ENCODE results near the gene GALNT10. TPM values are rescaled to one million over a fixed set of nuclear protein-coding genes. Genes with fewer than 3 reads are reported as not detected.

GALNT10 gene
- total and polyA plus RNA-seq, 9 of the 15 experiments (the other 6 are each of a cell fraction or from before 2014, with no cell fraction given): 4.6 to 37.1 (median 13.3) TPM

DNA sequence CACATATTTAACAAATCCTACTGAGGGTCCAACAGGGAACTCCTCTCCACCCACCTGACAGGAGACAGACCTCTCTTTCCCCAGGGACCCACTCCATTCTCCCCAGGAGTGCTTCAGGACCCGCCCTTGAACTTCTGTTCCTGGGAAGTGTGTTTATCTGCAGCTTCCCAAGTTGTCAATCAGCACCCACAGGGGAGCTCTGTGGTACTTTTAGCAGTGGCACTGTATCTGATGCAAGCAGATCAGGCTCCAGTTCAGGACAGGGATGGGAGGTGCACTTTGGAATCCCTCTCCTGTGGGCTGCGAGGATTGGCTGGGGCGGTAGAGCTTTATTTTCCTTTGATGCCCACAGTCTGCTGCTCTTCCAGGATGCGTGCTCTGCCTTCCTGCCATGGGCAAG, 8.7 kb downstream of the GALNT10 start:
- Histone ChIP-seq H3K4me2 (ENCODE audit: insufficient read depth, low read length) (peak overlapping the region; percentile 21), H3K79me2 (ENCODE audit: control insufficient read depth, insufficient read depth, low read length) (peaks cover 74% of the 10 kb centered on the region), H3K4me1 (replicated peaks in 1 of 2; ENCODE audit: control insufficient read depth in 2 of 2, insufficient read depth in 2 of 2, low read length in 2 of 2) (peaks cover 44 to 88% of the 10 kb centered on the region in 2 experiments), H2AFZ (ENCODE audit: low read depth, low read length) (no peak overlapping the region), H3K9ac (ENCODE audit: insufficient read depth in 1 of 2, low read depth in 2 of 2, low read length in 2 of 2) (peak overlapping the region; percentile 2 to 35; a peak in 2 of 4 replicates), H3K27ac (ENCODE audit: extremely low read depth, low read depth, low read length) (peak overlapping the region; percentile 57), H3K4me3 (no peak overlapping the region), H3K36me3 (ENCODE audit: control insufficient read depth, insufficient read depth, low read length) (peaks cover 25% of the 10 kb centered on the region; the same call in 2 of the 3 replicates), H4K20me1 (replicated peaks; ENCODE audit: control insufficient read depth, insufficient read depth, low read length) (no peaks in the 10 kb centered on the region), H3K27me3 (ENCODE audit: control insufficient read depth in 2 of 2, insufficient read depth in 2 of 2, low read length in 2 of 2) (no peaks in the 10 kb centered on the region), H3K9me1 (ENCODE audit: control insufficient read depth, insufficient read depth, low read length) (no peaks in the 10 kb centered on the region), H3K9me3 (replicated peaks; ENCODE audit: control insufficient read depth, insufficient read depth, low read depth, low read length) (no peaks in the 10 kb centered on the region)
- intact Hi-C loops (cut with micrococcal nuclease) (loop anchor here (5.0 kb wide), 1 partner anchor 248 kb away; the partner anchor contains the start of gene SAP30L), in situ Hi-C loops (cut with MboI) (no loop called here)
- BruUV-seq (replicated peaks): no TSS peak
- DNase-seq (ENCODE audit: extremely low read depth in 1 of 4, low spot score in 3 of 4) (peak; percentile 38 to 57 (median 46)), ATAC-seq (0 out of 3 replicates have a peak, but pooled peaks have one; percentile 2), FAIRE-seq (no peak)
- ChIA-PET CTCF (ENCODE audit: low intra/inter-chr PET ratio) (no interaction called here), POLR2A (interaction anchor here (0.8 to 2.2 kb wide), 3 partner anchors 8 to 187 kb away, joined by 3 to 9 read pairs (median 3); partner anchors contain the start of gene GALNT10)
- 34% methylated on average over 4 of the region's 4 CpGs for WGBS (ENCODE audit: insufficient coverage, low coverage, missing lambda C conversion rate)
- TF ChIP-seq CBFA2T3 (IDR thresholded peaks at IDR 0.05): 0 out of 2 replicates have a peak, but pooled peaks have one; percentile 16
- TF ChIP-seq MEIS2 (IDR thresholded peaks at IDR 0.05; ENCODE audit: partially characterized antibody): peak; percentile 79
- no peak for TF ChIP-seq CEBPG (CRISPR knock-in tag; IDR thresholded peaks at IDR 0.05)
- 0 out of 4 replicates have a peak, but pooled peaks of 1 of the 2 experiments have one; percentile 15 for TF ChIP-seq CEBPG (tag; conservative IDR thresholded peaks at IDR 0.05 in 1 of 2, IDR thresholded peaks at IDR 0.05 in 1 of 2)
- no peak for TF ChIP-seq DACH1 (IDR thresholded peaks at IDR 0.05; ENCODE audit: partially characterized antibody)
- TF ChIP-seq CAMTA2 (CRISPR knock-in tag; conservative IDR thresholded peaks at IDR 0.05): no peak
- TF ChIP-seq HNRNPUL1 (IDR thresholded peaks at IDR 0.05; ENCODE audit: low read length): no peak
- TF ChIP-seq SRSF1 (IDR thresholded peaks at IDR 0.05; ENCODE audit: low read depth, low read length): no peak
- TF ChIP-seq, protein P1, sequence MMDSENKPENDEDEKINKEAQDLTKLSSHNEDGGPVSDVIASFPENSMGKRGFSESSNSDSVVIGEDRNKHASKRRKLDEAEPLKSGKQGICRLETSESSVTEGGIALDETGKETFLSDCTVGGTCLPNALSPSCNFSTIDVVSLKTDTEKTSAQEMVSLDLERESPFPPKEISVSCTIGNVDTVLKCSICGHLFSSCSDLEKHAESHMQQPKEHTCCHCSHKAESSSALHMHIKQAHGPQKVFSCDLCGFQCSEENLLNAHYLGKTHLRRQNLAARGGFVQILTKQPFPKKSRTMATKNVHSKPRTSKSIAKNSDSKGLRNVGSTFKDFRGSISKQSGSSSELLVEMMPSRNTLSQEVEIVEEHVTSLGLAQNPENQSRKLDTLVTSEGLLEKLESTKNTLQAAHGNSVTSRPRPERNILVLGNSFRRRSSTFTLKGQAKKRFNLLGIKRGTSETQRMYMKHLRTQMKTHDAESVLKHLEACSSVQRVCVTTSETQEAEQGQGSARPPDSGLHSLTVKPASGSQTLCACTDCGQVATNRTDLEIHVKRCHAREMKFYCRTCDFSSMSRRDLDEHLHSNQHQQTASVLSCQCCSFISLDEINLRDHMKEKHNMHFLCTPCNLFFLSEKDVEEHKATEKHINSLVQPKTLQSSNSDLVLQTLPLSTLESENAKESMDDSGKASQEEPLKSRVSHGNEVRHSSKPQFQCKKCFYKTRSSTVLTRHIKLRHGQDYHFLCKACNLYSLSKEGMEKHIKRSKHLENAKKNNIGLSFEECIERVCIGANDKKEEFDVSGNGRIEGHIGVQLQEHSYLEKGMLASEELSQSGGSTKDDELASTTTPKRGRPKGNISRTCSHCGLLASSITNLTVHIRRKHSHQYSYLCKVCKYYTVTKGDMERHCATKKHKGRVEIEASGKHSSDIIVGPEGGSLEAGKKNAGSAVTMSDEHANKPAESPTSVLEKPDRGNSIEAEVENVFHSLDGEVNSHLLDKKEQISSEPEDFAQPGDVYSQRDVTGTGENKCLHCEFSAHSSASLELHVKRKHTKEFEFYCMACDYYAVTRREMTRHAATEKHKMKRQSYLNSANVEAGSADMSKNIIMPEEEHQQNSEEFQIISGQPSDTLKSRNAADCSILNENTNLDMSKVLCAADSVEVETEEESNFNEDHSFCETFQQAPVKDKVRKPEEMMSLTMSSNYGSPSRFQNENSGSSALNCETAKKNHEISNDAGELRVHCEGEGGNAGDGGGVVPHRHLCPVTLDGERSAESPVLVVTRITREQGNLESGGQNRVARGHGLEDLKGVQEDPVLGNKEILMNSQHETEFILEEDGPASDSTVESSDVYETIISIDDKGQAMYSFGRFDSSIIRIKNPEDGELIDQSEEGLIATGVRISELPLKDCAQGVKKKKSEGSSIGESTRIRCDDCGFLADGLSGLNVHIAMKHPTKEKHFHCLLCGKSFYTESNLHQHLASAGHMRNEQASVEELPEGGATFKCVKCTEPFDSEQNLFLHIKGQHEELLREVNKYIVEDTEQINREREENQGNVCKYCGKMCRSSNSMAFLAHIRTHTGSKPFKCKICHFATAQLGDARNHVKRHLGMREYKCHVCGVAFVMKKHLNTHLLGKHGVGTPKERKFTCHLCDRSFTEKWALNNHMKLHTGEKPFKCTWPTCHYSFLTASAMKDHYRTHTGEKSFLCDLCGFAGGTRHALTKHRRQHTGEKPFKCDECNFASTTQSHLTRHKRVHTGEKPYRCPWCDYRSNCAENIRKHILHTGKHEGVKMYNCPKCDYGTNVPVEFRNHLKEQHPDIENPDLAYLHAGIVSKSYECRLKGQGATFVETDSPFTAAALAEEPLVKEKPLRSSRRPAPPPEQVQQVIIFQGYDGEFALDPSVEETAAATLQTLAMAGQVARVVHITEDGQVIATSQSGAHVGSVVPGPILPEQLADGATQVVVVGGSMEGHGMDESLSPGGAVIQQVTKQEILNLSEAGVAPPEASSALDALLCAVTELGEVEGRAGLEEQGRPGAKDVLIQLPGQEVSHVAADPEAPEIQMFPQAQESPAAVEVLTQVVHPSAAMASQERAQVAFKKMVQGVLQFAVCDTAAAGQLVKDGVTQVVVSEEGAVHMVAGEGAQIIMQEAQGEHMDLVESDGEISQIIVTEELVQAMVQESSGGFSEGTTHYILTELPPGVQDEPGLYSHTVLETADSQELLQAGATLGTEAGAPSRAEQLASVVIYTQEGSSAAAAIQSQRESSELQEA (IDR thresholded peaks at IDR 0.05; ENCODE audit: low read depth): no peak
- TF ChIP-seq CBX3 (IDR thresholded peaks at IDR 0.05; ENCODE audit: borderline replicate concordance in 1 of 2, low read length in 2 of 2): no peak
- TF ChIP-seq POLR3G (IDR thresholded peaks at IDR 0.05; ENCODE audit: extremely low read depth, insufficient read length, insufficient replicate concordance): no peak
- TF ChIP-seq ZNF79 (CRISPR knock-in tag; IDR thresholded peaks at IDR 0.05; ENCODE audit: low read depth): no peak
- TF ChIP-seq, protein P2, sequence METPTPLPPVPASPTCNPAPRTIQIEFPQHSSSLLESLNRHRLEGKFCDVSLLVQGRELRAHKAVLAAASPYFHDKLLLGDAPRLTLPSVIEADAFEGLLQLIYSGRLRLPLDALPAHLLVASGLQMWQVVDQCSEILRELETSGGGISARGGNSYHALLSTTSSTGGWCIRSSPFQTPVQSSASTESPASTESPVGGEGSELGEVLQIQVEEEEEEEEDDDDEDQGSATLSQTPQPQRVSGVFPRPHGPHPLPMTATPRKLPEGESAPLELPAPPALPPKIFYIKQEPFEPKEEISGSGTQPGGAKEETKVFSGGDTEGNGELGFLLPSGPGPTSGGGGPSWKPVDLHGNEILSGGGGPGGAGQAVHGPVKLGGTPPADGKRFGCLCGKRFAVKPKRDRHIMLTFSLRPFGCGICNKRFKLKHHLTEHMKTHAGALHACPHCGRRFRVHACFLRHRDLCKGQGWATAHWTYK (CRISPR knock-in tag; IDR thresholded peaks at IDR 0.05): peak; percentile 88

Measured in K562 (cell line).